GM12878 (cell line): ENCODE measurements around the gene ADD1. TPM values are rescaled to one million over a fixed set of nuclear protein-coding genes. Genes with fewer than 3 reads are reported as not detected.

ENCODE experiments used
- ATAC-seq: fragments of 200-7000 bp; cut with Tn5 transposase; 3 replicates; pipeline ENCODE4 v1.9.1; 2020; ENCODE audit warnings: mild to moderate bottlenecking, moderate library complexity
- BruUV-seq: library from RNA; stranded (reverse); fragments of 400-500 nt; replicated peaks from 2 replicates; lab custom pipeline; 2021; lab: Mats Ljungman, UMichigan
- CTCF ChIA-PET: fragments of 300-600 bp; sonication (Branson Sonifier 250); formaldehyde crosslinking; extraction: SDS; loops from one replicate; lab custom pipeline; 2021; ENCODE audit warnings: inconsistent platforms; lab: Yijun Ruan, JAX
- POLR2A ChIA-PET: fragments of 350-600 bp; formaldehyde crosslinking; extraction: SDS; loops from one replicate; lab custom pipeline; 2021; ENCODE audit warnings: inconsistent platforms; lab: Charles Lee
- RAD21 ChIA-PET: fragments of 300-600 bp; sonication (Branson Sonifier 250); formaldehyde crosslinking; loops from one replicate; lab custom pipeline; 2023; ENCODE audit warnings: antibody characterized with exemption; ENCODE audit not compliant: unreplicated experiment; lab: Charles Lee
- SMC1A ChIA-PET: fragments of 300-600 bp; sonication (Branson Sonifier 250); formaldehyde crosslinking; loops from one replicate; lab custom pipeline; 2023; ENCODE audit not compliant: unreplicated experiment, uncharacterized antibody; lab: Charles Lee
- DNase-seq: peaks from one replicate; pipeline ENCODE4 v3.0.0-alpha.2; 2011; ENCODE audit warnings: low read depth, low spot score
- FAIRE-seq: peaks from 3 replicates; lab custom pipeline; 2011; peaks lifted over from hg19 to GRCh38; lab: Jason Lieb, UNC
- H2AFZ ChIP-seq: 2 replicates; pipeline ENCODE4 v1.6.0; 2011; ENCODE audit warnings: low read depth, low read length, control low read depth; ENCODE audit not compliant: control insufficient read depth
- H3K27ac ChIP-seq: 2 replicates; pipeline ENCODE4 v1.5.1; 2011; ENCODE audit warnings: control low read depth; ENCODE audit not compliant: control insufficient read depth, insufficient read depth
- H3K27me3 ChIP-seq, 2 experiments: replicated peaks in 1 of 2; 2 replicates each; pipeline versions ENCODE4 v1.6.0 to v1.6.1; 2011; ENCODE audit warnings: low read length in 1 of 2; ENCODE audit not compliant: control insufficient read depth in 2 of 2, insufficient read depth in 2 of 2
- H3K36me3 ChIP-seq, 2 experiments: 2 replicates each; pipeline ENCODE4 v1.5.1; 2011; ENCODE audit warnings: low read length in 1 of 2; ENCODE audit not compliant: control insufficient read depth in 2 of 2, insufficient read depth in 2 of 2
- H3K4me1 ChIP-seq: 2 replicates; pipeline ENCODE4 v1.6.1; 2011; ENCODE audit warnings: mild to moderate bottlenecking, low read length, moderate library complexity, mixed read lengths; ENCODE audit not compliant: control insufficient read depth, insufficient read depth
- H3K4me2 ChIP-seq: 2 replicates; pipeline ENCODE4 v1.6.0; 2011; ENCODE audit warnings: control low read depth; ENCODE audit not compliant: control insufficient read depth, insufficient read depth
- H3K4me3 ChIP-seq: fragments of 200-600 bp; sonication (generic); 2 replicates; pipeline ENCODE4 v1.5.1; 2016
- H3K79me2 ChIP-seq: 2 replicates; pipeline ENCODE4 v1.6.0; 2011; ENCODE audit warnings: low read length; ENCODE audit not compliant: control insufficient read depth, insufficient read depth
- H3K9ac ChIP-seq: 2 replicates; pipeline ENCODE4 v1.8.0; 2011; ENCODE audit warnings: low read length, control low read depth, mixed read lengths; ENCODE audit not compliant: control insufficient read depth, insufficient read depth
- H3K9me3 ChIP-seq: replicated peaks from 3 replicates; pipeline ENCODE4 v1.5.1; 2011; ENCODE audit warnings: mild to moderate bottlenecking, low read length; ENCODE audit not compliant: control insufficient read depth, insufficient read depth
- H4K20me1 ChIP-seq: 2 replicates; pipeline ENCODE4 v1.6.0; 2011; ENCODE audit not compliant: control insufficient read depth, insufficient read depth
- BACH1 ChIP-seq: fragments of 450-650 bp; IDR thresholded peaks from 2 replicates; pipeline ENCODE4 v1.6.1; 2017; ENCODE audit warnings: mild to moderate bottlenecking, borderline replicate concordance
- KDM1A ChIP-seq: fragments of 200-600 bp; sonication (generic); IDR thresholded peaks from 2 replicates; pipeline ENCODE4 v1.6.1; 2016; ENCODE audit warnings: borderline replicate concordance
- MTA3 ChIP-seq: IDR thresholded peaks from 2 replicates; pipeline ENCODE4 v1.6.1; 2012; ENCODE audit warnings: low read length, inconsistent platforms, borderline replicate concordance
- NFIC ChIP-seq: IDR thresholded peaks from 2 replicates; pipeline ENCODE4 v1.6.1; 2012; ENCODE audit warnings: low read depth, mild to moderate bottlenecking, inconsistent platforms, low read length, moderate library complexity
- NR2C2 ChIP-seq: IDR thresholded peaks from 2 replicates; pipeline ENCODE4 v1.6.1; 2011; ENCODE audit warnings: borderline replicate concordance, low read depth; ENCODE audit not compliant: control insufficient read depth, insufficient read length
- POLR2AphosphoS5 ChIP-seq: IDR thresholded peaks from 2 replicates; pipeline ENCODE4 v1.6.1; 2011; ENCODE audit warnings: mild to moderate bottlenecking, low read length, inconsistent platforms
- RAD21 ChIP-seq: IDR thresholded peaks from 2 replicates; pipeline ENCODE4 v1.6.1; 2011; ENCODE audit warnings: mild to moderate bottlenecking, low read depth, low read length, moderate library complexity; ENCODE audit not compliant: insufficient read depth
- RCOR1 ChIP-seq: conservative IDR thresholded peaks from 2 replicates; pipeline ENCODE4 v1.6.1; 2012; ENCODE audit warnings: low read depth, low read length, improper control_type of control experiment
- REST ChIP-seq: IDR thresholded peaks from 2 replicates; pipeline ENCODE4 v1.6.1; 2012; ENCODE audit warnings: mild to moderate bottlenecking, low read depth, low read length
- TCF7 ChIP-seq: IDR thresholded peaks from 2 replicates; pipeline ENCODE4 v1.6.1; 2014; ENCODE audit warnings: antibody characterized with exemption, borderline replicate concordance
- YBX1 ChIP-seq: fragments of 450-650 bp; IDR thresholded peaks from 2 replicates; pipeline ENCODE4 v1.6.1; 2016; ENCODE audit warnings: antibody characterized with exemption
- WGBS: methylation state at CpG from one replicate; pipeline ENCODE4 v1.1.6; 2016; ENCODE audit warnings: low lambda C conversion rate; ENCODE audit not compliant: insufficient replicate concordance, insufficient coverage; ENCODE audit errors: missing lambda C conversion rate; 5-methylcytosine and 5-hydroxymethylcytosine counted together
- in situ Hi-C: fragments of 300-500 bp; cut with MboI; formaldehyde crosslinking; loops from 9 replicates; pipeline ENCODE4 v1.14.3; 2018; ENCODE audit warnings: mixed read lengths
- intact Hi-C: fragments of 100-400 bp; cut with micrococcal nuclease; formaldehyde crosslinking; loops from one replicate; pipeline ENCODE4 v1.14.2; 2022; ENCODE audit not compliant: unreplicated experiment
- polyA plus RNA-seq, 11 experiments: library from polyadenylated mRNA; depleted of rRNA in 4 of 11; unstranded in 6 of 11; stranded (reverse) in 5 of 11; fragments of >200 nt; fragmentation: Nextera tagmentation in 4 of 11; fragmentation: Illumina TruSeq in 1 of 11; extraction: Ambion mirVana in 4 of 11; extraction: Trizol in 1 of 11; gene quantifications; 1 replicate in 1 of 11; 2 replicates in 10 of 11; pipeline versions ENCODE4 v1.2.1 to v1.2.3, GENCODE V29; 2011 to 2016; ENCODE audit warnings: inconsistent platforms in 2 of 11, missing spikeins in 2 of 11, low read depth in 1 of 11
- total RNA-seq, 4 experiments: library from RNA; depleted of rRNA in 3 of 4; stranded (reverse); fragments of >200 nt in 3 of 4; fragmentation: Illumina TruSeq in 1 of 4; extraction: Trizol in 1 of 4; gene quantifications; 2 replicates each; pipeline versions ENCODE4 v1.2.1 to v1.2.3, GENCODE V29; 2013 to 2021

Gene ADD1
- total and polyA plus RNA-seq, 10 of the 15 experiments (the other 5 are each of a cell fraction or from before 2014, with no cell fraction given): 21.6 to 182 (median 105) TPM

GRCh38 chr4:2931512-2932301 lies 88.1 kb downstream of the ADD1 start (continued):
- TF ChIP-seq NR2C2 (no peak), RCOR1 (no peak), YBX1 (no peak), KDM1A (no peak), TCF7 (no peak), NFIC (no peak), RAD21 (peak; percentile 24; the same call in 1 of the 2 replicates), BACH1 (peak; percentile 73; the same call in 1 of the 2 replicates)

GRCh38 chr4:2932321-2932950 lies 88.8 kb downstream of the ADD1 start:
- ChIA-PET CTCF (interaction anchor here (0.6 to 0.7 kb wide), 3 partner anchors 16 to 214 kb away, joined by 3 read pairs; no protein-coding TSS in a partner anchor), POLR2A (no interaction called here)
- BruUV-seq: no TSS peak
- no peak for TF ChIP-seq REST
- TF ChIP-seq MTA3: no peak
- peak; percentile 18; the same call in 1 of the 2 replicates for TF ChIP-seq POLR2AphosphoS5
- TF ChIP-seq, all 136 proteins: peak for 1
- ATAC-seq: 0 out of 3 replicates have a peak, but pooled peaks have one; percentile 0
- RAD21 ChIA-PET: interaction anchor here (1.0 kb wide), 1 partner anchor 22 kb away, joined by 3 read pairs; no protein-coding TSS in a partner anchor
- Histone ChIP-seq H3K79me2 (peaks cover 46% of the 10 kb centered on the region), H3K27ac (peak overlapping the region; percentile 65), H3K9me3 (no peaks in the 10 kb centered on the region), H3K4me3 (peak overlapping the region; percentile 75), H3K4me1 (peaks cover 34% of the 10 kb centered on the region), H3K9ac (peak overlapping the region; percentile 49), H4K20me1 (no peaks in the 10 kb centered on the region), H3K27me3 (no peaks in the 10 kb centered on the region), H2AFZ (no peak overlapping the region), H3K4me2 (peak overlapping the region; percentile 66), H3K36me3 (peaks cover 10 to 13% of the 10 kb centered on the region in 2 experiments; a peak in 3 of 4 replicates)
- intact Hi-C loops: loop anchor here (5.0 kb wide), 2 partner anchors 80 to 170 kb away; no protein-coding TSS in a partner anchor
- DNase-seq: no peak
- in situ Hi-C loops: loop anchor here (25.0 kb wide), 1 partner anchor 170 kb away; the partner anchor contains the start of gene TNIP2
- 68% methylated on average over 18 of the region's 18 CpGs for WGBS
- SMC1A ChIA-PET: interaction anchor here (1.4 kb wide), 1 partner anchor 153 kb away, joined by 3 read pairs; no protein-coding TSS in a partner anchor
- no peak for FAIRE-seq
